HS-5 (cell line): ENCODE data around the gene ATP8B4.
"Not testable (repeated sequence)": the region's sequence is repeated elsewhere in the genome, so short reads cannot be mapped to it uniquely, and the experiment has no call there.

Source experiments
- DNase-seq: peaks from one replicate; pipeline ENCODE4 v3.0.0-alpha.2; 2012; ENCODE audit warnings: low read depth

ATP8B4 gene

GRCh38 chr15:50017522-50017921, 101.5 kb downstream of the ATP8B4 start:
- DNase-seq = no peak

GRCh38 chr15:50016951-50017350, 102.1 kb downstream of the ATP8B4 start:
- no peak for DNase-seq

- DNase-seq = no peak
Observed at GRCh38 chr15:50012790-50013189, 106.2 kb downstream of the ATP8B4 start.

- DNase-seq = no peak
Observed at GRCh38 chr15:50009634-50010033, 109.4 kb downstream of the ATP8B4 start.

GRCh38 chr15:50003786-50004334, 115.2 kb downstream of the ATP8B4 start:
- peak; percentile 64 for DNase-seq

GRCh38 chr15:49991587-49991986, 127.4 kb downstream of the ATP8B4 start:
- no peak for DNase-seq

- DNase-seq = no peak
Observed at GRCh38 chr15:49990835-49991545, 128.0 kb downstream of the ATP8B4 start.

- no peak for DNase-seq
Observed at GRCh38 chr15:49989498-49989897, 129.5 kb downstream of the ATP8B4 start.

GRCh38 chr15:49988766-49989165, 130.3 kb downstream of the ATP8B4 start:
- no peak for DNase-seq

GRCh38 chr15:49987896-49988295, 131.1 kb downstream of the ATP8B4 start:
- DNase-seq = no peak

GRCh38 chr15:49987198-49987785, 131.7 kb downstream of the ATP8B4 start:
- DNase-seq = no peak

- no peak for DNase-seq
Observed at GRCh38 chr15:49986326-49986725, 132.7 kb downstream of the ATP8B4 start.

- DNase-seq = no peak
Observed at GRCh38 chr15:49985463-49985862, 133.6 kb downstream of the ATP8B4 start.

- DNase-seq = no peak
Observed at GRCh38 chr15:49984436-49984835, 134.6 kb downstream of the ATP8B4 start.

- no peak for DNase-seq
Observed at GRCh38 chr15:49982584-49982983, 136.4 kb downstream of the ATP8B4 start.

- DNase-seq = no peak
Observed at GRCh38 chr15:49979705-49980382, 139.2 kb downstream of the ATP8B4 start.

GRCh38 chr15:49978121-49978520, 140.9 kb downstream of the ATP8B4 start:
- no peak for DNase-seq

GRCh38 chr15:49977306-49977705, 141.7 kb downstream of the ATP8B4 start:
- no peak for DNase-seq

- DNase-seq = no peak
Observed at GRCh38 chr15:49964551-49964950, 154.5 kb downstream of the ATP8B4 start.

GRCh38 chr15:49964061-49964460, 155.0 kb downstream of the ATP8B4 start:
- no peak for DNase-seq

GRCh38 chr15:49963033-49963772, 155.8 kb downstream of the ATP8B4 start:
- DNase-seq = not testable (repeated sequence)

- no peak for DNase-seq
Observed at GRCh38 chr15:49962044-49962602, 156.9 kb downstream of the ATP8B4 start.
